Dedifferentiated amniotic fluid mesenchymal stem cell (primary cell): Measurements from ENCODE around the gene RALY.
"Not testable (repeated sequence)": the region's sequence is repeated elsewhere in the genome, so short reads cannot be mapped to it uniquely, and the experiment has no call there.

Experiments
- DNase-seq: peaks from one replicate; pipeline ENCODE4 v3.0.0-alpha.2; 2016; ENCODE audit errors: extremely low spot score

Gene RALY

DNA sequence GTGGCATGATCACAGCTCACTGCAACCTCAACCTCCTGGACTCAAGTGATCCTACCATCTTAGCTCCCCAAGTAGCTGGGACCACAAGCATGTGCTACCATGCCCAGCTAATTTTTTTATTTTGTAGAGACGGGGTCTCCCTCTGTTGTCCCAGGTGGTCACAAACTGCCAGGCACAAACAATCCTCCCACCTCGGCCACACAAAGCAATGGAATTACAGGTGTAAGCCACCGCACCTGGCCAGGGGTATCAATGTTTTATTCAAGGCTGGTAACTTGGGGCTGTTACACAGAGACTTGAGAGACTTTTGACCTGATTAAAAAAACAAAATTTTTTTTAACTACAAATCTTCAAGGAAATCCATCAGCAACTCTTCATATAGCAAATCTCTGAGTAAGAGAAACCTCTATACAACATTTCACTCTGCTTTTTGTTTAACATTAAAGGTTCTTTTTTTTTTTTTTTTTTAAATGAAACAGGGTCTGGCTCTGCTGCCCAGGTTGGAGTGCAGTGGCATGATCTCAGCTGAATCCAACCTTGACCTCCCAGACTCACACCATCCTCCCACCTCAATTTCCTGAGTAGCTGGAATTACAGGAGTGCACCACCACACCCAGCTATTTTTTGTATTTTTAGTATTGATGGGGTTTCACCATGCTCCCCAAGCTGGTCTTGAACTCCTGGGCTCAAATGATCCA, 112.4 kb downstream of the RALY start:
- DNase-seq: no peak

DNA sequence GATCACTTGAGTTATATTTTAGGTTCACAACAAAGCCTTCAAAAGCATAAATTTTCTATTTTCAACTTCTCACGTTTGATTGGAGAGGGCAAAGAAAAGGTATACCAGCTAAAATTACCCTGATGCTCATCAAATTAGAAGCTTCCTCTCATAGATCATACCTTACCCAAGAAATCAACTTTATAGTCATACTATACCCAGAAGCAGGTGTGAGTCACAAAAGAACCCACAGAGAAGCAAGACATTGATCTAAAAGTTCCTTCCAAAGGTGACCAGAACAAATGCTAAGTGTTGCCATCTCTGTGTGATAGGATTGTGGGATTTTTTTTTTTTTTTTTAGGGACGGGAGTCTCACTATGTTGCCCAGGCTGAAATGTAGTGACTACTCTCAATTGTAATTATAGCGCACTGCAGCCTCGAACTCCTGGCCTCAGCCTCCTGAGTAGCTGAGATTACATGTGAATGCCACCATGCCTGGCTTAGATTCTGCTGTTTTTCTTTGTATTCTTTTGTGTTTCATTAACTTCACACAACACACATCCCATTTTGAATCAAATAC, 115.0 kb downstream of the RALY start:
- no peak for DNase-seq

DNA sequence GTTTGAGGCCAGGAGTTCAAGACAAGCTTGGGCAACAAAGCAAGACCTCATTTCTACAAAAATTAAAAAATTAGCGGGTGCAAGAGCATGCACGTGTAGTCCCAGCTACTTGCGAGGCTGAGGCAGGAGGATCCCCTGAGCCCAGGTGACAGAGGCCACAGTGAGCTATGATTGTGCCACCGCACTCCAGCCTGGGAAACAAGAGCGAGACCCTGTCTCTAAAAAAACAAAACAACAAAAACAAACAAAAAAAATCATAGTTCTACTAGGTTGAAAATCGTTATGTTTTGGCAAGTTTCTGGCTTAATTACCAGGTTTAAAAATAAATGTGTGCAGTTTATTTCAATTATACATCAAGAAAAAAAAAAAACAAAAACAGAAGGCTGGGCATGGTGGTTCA, 115.7 kb downstream of the RALY start:
- DNase-seq: no peak

DNA sequence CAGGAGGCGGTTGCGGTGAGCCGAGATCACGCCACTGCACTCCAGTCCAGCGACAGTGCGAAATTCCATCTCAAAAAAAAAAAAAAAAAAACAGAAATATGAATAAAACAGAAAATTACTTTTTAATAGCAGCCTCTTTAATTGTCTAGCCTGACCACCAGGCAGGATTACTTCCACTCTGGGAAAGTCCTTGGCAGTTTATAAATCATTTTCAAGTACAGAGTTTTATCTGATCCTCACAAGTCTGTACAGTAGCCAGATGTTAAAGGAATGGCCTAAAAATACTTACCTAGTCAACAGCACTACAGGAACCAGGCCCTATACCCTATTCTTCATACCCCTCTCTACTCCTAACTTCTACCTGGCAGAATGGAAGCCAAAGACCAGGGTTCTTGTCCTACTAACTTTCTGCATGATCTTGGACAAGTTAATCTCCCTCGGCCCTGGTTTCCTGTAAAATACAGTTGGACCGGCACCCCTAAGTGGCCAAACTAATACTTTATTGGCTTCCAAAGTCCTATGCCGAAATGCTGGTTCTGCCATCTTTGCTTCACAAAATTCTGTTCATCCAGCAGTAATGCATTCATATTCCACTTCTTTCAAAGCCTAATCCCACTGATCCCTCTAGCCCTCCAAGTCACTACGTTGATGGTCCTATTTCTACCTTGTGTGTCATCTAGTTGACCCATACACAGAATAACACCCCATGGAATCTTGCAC, 116.5 kb downstream of the RALY start:
- no peak for DNase-seq

DNA sequence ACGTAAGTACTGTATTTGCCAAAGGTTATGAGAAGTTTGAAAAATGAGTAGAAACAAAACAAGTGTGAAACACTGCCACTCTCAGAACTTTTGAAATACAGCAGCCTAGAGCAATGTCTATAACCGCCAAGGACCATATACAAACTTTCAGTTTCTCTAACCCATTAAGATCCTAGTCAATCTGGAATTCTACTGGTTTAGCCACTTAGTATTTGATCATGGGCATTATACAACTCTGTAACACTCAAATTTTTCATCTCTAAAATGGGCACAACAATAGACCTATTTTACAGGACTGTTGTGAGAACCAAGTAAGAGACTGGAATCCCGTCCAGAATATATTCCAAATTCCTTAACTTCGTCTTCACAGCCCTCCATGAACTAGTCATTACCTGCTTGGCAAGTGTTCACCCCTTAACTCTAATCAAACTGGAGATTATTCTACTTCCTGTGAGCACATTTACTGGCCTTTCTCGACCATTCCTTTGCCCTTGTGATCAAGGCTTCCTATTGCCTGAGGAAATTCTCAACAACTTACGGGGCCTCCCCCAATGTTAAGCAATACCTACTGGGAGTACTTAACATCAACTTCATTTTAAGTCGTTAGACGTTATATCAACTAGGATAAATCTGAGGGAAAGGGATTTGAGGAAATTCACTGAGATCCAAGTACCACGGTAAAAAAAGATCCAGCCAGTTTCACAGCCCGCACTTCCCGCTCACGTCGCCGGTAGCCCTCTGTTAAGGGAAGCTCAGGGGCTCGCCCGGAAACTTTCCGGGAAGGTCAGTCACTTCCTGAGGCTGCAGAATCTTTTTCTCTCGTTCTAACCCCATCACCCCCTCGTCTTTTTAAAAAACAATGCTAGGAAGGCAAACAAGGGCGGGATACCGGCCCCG, 117.3 kb downstream of the RALY start:
- peak; percentile 34 for DNase-seq

DNA sequence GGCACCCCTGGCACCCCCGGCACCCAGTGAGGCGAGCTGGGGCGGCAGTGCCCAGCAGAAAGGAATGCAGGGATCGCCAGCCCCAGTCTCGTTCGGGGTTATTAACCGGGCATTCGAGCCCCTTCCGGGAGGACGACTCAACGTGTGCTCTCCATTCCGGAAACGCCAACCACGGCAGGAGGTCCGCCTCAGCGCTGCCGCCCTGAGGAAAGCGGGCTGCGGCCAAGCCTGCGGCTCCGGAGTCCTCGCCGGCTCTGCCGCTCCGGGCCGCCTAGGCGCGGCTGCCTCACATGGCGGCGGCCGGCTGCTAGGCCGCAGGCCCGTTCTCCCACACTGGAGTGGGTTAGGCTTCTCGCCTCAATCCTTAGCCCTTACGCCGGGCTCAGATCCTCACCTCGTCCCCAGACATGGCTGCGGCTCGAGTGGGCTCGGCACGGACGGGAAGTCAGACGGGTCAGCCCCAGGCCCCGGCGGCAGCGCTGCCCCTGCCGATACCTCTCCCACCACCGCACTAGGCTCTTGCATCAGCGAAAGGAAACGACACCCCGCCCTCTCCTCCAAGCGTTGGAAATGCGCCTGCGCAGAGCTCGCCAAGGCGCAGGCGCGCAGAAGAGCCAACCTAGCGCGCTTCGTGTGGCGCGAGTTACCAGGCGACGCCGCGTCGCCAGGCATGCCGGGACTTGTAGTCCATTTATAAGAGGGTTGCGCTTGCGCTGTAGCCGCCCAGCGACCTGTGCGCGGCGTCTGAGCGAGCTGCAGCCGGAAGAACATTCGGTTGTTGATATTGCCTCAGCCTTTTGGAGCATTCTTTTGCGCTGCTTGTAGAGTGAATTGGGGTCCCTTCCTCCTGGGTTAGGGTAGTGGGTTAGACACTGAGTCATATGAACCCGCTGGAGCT, 118.2 kb downstream of the RALY start, which contains the start of gene EIF2S2:
EIF2S2 (minus strand) TSS at position 542 of the 898 bp plus-strand sequence; CDS start at position 409, 133 bp downstream.
- DNase-seq: peak; percentile 96

DNA sequence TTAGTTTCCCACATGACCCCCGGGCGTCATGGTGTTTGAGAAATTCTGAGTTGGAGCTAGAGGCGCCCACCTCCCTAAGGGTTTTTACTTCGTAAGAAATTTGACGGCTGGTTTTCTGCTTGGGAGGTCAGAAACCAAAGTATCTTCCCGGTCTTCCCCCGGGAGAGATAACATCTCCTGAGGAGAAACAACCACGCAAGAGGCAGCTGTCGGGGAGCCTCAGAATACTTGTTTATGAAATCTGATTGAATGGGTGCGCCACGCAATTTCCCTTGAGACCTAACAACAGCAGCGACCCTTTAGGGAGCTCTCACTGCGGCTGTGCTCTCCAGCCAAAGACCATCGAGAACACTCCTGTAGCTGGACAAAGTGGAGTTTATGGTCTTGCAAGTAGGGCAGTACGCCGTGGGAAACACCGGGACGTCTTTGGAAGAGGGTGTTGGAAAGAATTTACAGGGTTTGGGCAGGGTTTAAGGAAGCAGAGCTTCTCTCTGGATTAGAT, 118.9 kb downstream of the RALY start:
- DNase-seq: no peak

DNA sequence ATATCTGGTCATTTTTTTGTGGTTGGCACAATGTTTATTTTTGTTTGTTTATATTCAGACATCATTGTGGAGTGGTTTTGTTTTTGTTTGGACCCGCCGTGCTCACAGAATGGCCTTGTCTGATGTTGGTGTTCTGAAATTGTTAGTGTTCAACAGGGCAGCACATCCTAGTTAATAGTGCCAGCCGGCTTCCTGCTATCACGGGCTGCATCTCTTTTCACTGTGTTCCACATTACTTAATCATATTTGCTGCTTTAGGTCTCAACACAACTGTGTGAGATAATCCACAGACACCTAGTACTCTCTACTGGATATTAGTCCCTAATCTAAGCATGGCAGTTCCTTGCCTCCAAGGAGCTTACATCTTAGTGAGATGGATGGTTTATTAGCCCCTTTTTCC, 121.1 kb downstream of the RALY start:
- no peak for DNase-seq

DNA sequence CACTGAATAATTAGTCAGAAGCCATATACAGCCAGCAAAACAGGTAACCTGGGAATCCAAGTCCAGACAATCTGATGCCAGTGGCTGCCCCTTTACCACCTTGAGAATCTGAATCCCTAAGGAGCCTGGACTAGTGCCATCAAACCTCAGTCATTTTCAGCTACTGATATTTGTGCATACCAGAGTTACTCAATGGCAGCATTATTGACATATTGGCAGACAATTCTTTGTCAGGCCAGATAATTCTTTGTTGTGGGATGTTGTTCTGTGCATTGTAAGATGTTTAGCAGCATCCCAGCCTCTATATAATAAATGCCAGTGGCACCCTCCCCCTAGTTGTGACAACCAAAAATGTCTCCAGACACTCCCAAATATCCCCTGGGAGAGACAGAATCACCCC, 121.5 kb downstream of the RALY start:
- DNase-seq: no peak

DNA sequence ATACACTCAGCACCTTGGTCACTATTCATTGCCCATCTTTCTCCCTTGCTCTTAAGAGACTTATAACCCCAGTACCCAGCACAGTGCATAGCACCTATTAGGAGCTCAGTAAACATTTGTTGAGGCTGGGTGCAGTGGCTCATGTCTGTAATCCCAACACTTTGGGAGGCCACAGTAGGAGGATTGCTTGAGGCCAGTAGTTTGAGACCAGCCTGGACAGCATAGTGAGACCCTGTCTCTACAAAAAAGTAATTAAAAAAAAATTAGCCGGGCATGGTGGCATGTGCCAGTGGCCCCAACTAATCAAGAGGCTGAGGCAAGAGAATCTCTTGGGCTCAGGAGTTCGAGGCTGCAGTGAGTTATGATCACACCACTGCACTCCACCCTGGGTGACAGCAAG, 126.5 kb downstream of the RALY start:
- no peak for DNase-seq

DNA sequence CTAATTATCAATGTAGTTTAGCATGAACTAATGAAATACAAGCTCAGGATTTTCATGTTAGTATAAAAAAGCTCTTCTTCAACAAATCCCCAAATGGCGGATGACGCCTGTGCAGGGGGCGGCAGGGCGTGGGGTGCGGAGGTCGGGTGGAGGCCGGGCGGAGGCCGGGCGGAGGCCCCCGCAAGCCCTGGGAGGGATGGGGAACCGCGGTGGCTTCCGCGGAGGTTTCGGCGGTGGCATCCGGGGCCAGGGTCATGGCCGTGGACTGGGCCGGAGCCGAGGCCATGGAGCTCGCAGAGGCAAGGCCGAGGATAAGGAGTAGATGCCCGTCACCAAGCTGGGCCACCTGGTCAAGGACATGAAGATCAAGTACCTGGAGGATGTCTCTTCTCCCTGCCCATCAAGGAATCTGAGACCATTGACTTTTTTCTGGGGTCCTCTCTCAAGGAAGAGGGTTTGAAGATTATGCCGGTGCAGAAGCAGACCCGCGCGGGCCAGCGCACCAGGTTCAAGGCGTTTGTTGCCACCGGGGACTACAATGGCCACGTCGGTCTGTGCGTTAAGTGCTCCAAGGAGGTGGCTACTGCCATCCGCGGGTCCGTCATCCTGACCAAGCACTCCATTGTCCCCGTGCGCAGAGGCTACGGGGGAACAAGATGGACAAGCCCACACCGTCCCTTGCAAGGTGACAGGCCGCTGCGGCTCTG, 128.7 kb downstream of the RALY start:
- DNase-seq: no peak

DNA sequence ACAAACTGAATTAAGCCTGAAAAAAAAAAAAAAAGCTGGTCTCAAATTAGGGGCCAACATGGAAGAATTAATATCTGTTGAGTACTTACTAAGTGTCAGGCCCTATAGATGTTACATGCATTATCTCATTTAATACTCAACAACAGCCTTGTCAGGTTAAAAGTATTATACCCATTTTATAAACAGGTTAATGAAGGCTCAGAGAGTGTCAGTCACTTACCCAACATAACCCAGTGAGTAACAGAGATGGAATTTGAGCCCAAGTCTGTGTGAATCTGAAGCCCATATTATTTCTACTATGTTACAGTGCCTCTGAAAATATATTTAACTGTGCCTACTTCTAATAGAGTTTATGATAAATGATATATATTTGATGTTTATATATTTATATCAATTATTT, 129.6 kb downstream of the RALY start:
- DNase-seq: no peak

DNA sequence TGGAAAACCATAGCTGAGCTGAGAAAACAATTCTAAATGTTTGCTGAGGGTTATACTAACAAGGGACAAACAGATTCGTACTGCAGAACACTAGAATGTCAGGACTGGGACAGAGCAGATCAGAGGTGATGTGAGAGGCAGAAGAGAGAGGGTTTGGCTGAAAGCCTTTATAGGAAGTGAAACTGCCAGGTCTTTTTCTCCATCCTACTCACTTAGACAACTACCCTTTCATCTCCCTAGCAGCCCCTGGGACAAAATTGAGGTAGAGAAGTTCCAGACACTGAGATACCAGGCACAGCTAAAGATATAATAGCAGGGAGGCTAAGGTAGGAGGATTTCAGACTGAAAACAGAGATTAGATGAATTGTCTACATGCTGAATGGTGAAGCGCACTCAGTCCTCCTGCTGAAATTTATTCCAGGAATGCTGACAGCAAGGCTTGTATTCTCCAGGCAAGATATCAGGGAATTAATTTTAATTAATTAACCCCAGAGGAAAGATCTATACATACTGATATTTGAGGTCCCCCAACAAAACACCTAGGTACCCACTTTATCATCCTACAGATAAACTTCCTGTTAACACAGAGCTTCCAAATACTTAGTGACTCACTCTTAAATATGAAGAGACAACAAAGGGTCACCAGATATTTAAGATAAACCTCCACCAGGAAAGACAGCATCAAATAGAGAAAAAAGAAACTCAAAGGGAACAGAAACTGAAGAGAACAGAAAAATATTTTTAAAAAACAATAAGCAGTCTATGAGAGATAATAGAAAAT, 130.9 kb downstream of the RALY start:
- no peak for DNase-seq

DNA sequence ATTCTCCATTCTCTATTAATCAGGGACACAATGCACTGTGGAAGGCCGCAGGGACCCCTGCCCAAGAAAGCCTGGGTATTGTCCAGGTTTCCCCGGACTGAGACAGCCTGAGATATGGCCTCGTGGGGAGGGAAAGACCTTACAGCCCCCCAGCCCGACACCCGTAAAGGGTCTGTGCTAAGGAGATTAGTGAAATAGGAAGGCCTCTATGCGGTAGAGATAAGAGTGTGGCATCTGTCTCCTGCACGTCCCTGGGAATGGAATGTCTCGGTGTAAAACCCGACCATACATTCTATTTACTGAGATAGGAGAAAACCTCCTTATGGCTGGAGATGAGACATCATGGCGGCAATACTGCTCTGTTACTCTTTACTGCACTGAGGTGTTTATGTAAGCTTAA, 134.1 kb downstream of the RALY start:
- no peak for DNase-seq

DNA sequence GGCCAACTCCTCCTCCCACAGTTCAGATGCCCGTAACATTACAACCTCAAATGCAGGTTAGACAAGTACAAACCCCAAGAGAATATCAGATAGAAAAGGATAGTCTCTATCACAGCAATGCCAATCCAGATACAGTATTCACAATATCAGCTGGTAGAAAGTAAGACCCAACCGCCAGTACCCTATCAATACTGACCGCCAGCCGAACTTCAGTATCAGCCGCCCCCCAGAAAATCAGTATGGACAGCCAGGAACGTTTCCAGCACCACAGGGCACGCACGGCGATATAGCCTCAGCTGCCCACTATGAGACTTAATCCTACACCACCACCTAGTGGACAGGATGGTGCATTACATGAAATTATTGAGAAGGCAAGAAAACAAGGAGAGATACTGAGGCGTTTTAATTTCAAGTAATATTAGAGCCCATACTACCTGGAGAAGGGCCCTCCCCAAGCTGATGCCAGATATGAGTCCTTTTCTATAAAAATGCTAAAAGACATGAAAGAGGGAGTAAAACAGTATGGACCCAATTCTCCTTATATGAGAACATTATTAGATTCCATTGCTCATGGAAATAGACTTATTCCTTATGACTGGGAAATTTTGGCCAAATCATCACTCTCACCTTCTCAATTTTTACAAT, 135.9 kb downstream of the RALY start:
- DNase-seq: peak; percentile 87

DNA sequence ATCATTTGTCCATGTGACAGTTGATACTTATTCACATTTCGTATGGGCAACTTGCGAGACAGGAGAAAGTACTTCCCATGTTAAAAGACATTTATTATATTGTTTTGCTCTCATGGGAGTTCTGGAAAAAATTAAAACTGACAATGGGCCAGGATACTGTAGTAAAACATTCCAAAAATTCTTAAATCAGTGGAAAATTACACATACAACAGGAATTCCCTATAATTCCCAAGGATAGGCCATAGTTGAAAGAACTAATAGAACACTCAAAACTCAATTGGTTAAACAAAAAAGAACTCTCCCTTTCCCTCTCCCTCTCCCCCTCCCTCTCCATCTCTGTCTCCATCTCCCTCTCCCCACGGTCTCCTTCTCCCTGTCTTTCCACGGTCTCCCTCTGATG, 137.8 kb downstream of the RALY start:
- DNase-seq: no peak

DNA sequence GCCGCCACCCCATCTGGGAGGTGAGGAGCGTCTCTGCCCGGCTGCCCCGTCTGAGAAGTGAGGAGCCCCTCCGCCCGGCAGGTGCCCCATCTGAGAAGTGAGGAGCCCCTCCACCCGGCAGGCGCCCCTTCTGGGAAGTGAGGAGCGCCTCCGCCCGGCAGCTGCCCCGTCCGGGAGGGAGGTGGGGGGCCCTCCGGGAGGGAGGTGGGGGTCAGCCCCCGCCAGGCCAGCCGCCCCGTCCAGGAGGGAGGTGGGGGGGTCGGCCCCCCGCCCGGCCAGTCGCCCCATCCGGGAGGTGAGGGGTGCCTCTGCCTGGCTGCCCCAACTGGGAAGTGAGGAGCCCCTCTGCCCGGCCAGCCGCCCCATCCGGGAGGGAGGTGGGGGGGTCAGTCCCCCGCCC, 138.8 kb downstream of the RALY start:
- DNase-seq: not testable (repeated sequence)

DNA sequence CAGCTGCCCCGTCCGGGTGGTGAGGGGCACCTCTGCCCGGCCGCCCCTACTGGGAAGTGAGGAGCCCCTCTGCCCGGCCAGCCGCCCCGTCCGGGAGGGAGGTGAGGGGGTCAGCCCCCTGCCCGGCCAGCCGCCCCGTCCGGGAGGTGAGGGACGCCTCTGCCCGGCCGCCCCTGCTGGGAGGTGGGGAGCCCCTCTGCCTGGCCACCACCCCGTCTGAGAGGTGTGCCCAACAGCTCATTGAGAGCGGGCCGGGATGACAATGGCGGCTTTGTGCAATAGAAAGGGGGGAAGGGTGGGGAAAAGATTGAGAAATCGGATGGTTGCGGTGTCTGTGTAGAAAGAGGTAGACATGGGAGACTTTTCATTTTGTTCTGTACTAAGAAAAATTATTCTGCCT, 139.2 kb downstream of the RALY start:
- DNase-seq: not testable (repeated sequence)

DNA sequence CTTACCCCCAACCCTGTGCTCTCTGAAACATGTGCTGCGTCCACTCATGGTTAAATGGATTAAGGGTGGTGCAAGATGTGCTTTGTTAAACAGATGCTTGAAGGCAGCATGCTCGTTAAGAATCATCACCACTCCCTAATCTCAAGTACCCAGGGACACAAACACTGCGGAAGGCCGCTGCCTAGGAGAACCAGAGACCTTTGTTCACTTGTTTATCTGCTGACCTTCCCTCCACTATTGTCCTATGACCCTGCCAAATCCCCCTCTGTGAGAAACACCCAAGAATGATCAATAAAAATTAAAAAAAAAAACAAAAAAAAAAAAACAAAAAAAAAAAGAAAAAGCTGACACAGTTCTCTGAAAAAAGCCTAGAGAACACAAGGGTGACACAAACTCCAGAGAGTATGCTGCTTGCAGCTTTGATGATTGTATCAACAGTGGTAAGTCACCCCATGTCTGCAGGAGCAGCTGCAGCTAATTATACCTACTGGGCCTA, 139.7 kb downstream of the RALY start:
- DNase-seq: not testable (repeated sequence)
